ENCODE results near the gene HASPIN. TPM values are rescaled to one million over a fixed set of nuclear protein-coding genes. Genes with fewer than 3 reads are reported as not detected.

Gene HASPIN
- total RNA-seq, 4 donors from 2014 or later: 0.21 TPM; not detected in 3

DNA sequence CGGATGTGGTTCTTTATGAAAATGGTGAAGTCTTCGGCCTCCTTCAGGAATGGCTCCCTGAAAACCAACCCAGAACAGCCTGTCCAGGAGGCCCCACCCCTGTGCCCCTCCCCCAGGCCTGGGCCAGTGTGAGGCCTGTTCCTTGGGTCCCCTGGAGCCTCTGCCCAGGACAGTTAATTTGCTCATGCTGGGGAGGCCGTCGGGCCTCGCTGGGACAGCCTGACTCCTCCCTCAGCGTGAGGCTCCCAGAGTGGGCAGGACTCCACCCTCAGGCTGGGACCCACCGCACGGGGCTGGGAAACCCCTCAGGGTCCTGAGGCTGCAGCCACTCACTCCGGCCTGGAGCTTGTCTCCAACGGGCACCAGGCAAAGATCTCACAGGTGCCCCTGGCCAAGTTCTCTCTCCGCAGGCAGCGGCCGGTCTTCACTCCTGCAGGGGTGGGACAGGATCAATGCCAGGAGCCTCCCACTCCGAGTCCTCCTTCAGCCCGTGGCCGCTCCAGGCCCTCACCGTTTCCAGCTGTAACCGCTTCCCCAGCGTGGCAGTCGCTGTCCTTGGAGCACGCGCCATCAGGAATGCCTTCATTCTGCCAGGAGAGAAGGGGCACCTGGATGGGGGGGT is 33.5 kb upstream of the HASPIN start:
- no peak for DNase-seq (ENCODE audit: low spot score in 2 of 2)
- H3K4me1 ChIP-seq: peaks cover 0 to 16% (median 0%) of the 10 kb centered on the region in 4 donors
- H3K9me3 ChIP-seq: no peaks in the 10 kb centered on the region
- WGBS, 2 donors: 63 to 69% methylated on average over 21 to 22 of the region's 22 CpGs
- no peak overlapping the region for H3K27ac ChIP-seq
- H3K27me3 ChIP-seq: peaks cover 0 to 66% of the 10 kb centered on the region in 2 donors
- TF ChIP-seq, protein P1, sequence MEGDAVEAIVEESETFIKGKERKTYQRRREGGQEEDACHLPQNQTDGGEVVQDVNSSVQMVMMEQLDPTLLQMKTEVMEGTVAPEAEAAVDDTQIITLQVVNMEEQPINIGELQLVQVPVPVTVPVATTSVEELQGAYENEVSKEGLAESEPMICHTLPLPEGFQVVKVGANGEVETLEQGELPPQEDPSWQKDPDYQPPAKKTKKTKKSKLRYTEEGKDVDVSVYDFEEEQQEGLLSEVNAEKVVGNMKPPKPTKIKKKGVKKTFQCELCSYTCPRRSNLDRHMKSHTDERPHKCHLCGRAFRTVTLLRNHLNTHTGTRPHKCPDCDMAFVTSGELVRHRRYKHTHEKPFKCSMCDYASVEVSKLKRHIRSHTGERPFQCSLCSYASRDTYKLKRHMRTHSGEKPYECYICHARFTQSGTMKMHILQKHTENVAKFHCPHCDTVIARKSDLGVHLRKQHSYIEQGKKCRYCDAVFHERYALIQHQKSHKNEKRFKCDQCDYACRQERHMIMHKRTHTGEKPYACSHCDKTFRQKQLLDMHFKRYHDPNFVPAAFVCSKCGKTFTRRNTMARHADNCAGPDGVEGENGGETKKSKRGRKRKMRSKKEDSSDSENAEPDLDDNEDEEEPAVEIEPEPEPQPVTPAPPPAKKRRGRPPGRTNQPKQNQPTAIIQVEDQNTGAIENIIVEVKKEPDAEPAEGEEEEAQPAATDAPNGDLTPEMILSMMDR (IDR thresholded peaks at IDR 0.05): no peak
- TF ChIP-seq EP300 (IDR thresholded peaks at IDR 0.05) (no peak), POLR2A (IDR thresholded peaks at IDR 0.05) (no peak)
- H3K4me3 ChIP-seq: no peak overlapping the region
- no peaks in the 10 kb centered on the region for H3K36me3 ChIP-seq

GRCh38 chr17:3691617-3692067 is 32.1 kb upstream of the HASPIN start:
- peaks cover 0 to 76% of the 10 kb centered on the region in 2 donors for H3K27me3 ChIP-seq
- no peak overlapping the region for H3K27ac ChIP-seq

GRCh38 chr17:3692346-3692745 is 31.4 kb upstream of the HASPIN start:
- 78 to 85% methylated on average over 9 of the region's 9 CpGs for WGBS, 2 donors
- peaks cover 0 to 30% (median 0%) of the 10 kb centered on the region in 4 donors for H3K4me1 ChIP-seq
- peaks cover 0 to 1% (median 0%) of the 10 kb centered on the region in 4 donors for H3K9me3 ChIP-seq
- no peak overlapping the region for H3K4me3 ChIP-seq
- TF ChIP-seq, protein P1 (IDR thresholded peaks at IDR 0.05): no peak
- TF ChIP-seq EP300 (IDR thresholded peaks at IDR 0.05): no peak
- TF ChIP-seq POLR2A (IDR thresholded peaks at IDR 0.05): no peak
- no peak overlapping the region for H3K27ac ChIP-seq
- DNase-seq (ENCODE audit: low spot score in 2 of 2): no peak
- no peaks in the 10 kb centered on the region for H3K36me3 ChIP-seq
- peaks cover 0 to 83% of the 10 kb centered on the region in 2 donors for H3K27me3 ChIP-seq

More at GRCh38 chr17:3691617-3692067, 32.1 kb upstream of the HASPIN start:
- H3K9me3 ChIP-seq: no peaks in the 10 kb centered on the region
- no peak for TF ChIP-seq POLR2A (IDR thresholded peaks at IDR 0.05)
- peaks cover 0 to 28% (median 0%) of the 10 kb centered on the region in 4 donors for H3K4me1 ChIP-seq
- no peaks in the 10 kb centered on the region for H3K36me3 ChIP-seq
- WGBS, 2 donors: 78 to 86% methylated on average over 11 to 16 of the region's 16 CpGs
- DNase-seq (ENCODE audit: low spot score in 2 of 2): no peak
- H3K4me3 ChIP-seq: no peak overlapping the region

GRCh38 chr17:3693141-3693540 is 30.6 kb upstream of the HASPIN start:
- TF ChIP-seq POLR2A (IDR thresholded peaks at IDR 0.05): no peak
- TF ChIP-seq, protein P1 (IDR thresholded peaks at IDR 0.05): no peak
- no peak for TF ChIP-seq EP300 (IDR thresholded peaks at IDR 0.05)
- no peak for DNase-seq (ENCODE audit: low spot score in 2 of 2)
- H3K27me3 ChIP-seq: peaks cover 0 to 85% of the 10 kb centered on the region in 2 donors

GRCh38 chr17:3693829-3694231 is 29.9 kb upstream of the HASPIN start:
- TF ChIP-seq, protein P1 (IDR thresholded peaks at IDR 0.05): no peak
- TF ChIP-seq EP300 (IDR thresholded peaks at IDR 0.05): no peak
- no peak for TF ChIP-seq POLR2A (IDR thresholded peaks at IDR 0.05)
- no peak overlapping the region for H3K4me3 ChIP-seq
- H3K27ac ChIP-seq: no peak overlapping the region
- H3K4me1 ChIP-seq: peaks cover 0 to 24% (median 0%) of the 10 kb centered on the region in 4 donors
- peaks cover 0 to 78% of the 10 kb centered on the region in 2 donors for H3K27me3 ChIP-seq
- H3K9me3 ChIP-seq: peaks cover 0 to 15% (median 0%) of the 10 kb centered on the region in 4 donors
- 75 to 80% methylated on average over 9 of the region's 9 CpGs for whole genome bisulfite sequencing, 2 donors
- H3K36me3 ChIP-seq: no peaks in the 10 kb centered on the region
- DNase-seq (ENCODE audit: low spot score in 2 of 2): no peak

More at GRCh38 chr17:3693141-3693540, 30.6 kb upstream of the HASPIN start:
- Histone ChIP-seq H3K4me3 (no peak overlapping the region), H3K9me3 (peaks cover 0 to 9% (median 0%) of the 10 kb centered on the region in 4 donors), H3K27ac (no peak overlapping the region), H3K4me1 (peaks cover 0 to 26% (median 0%) of the 10 kb centered on the region in 4 donors), H3K36me3 (no peaks in the 10 kb centered on the region)
- 71% methylated on average over 4 of the region's 4 CpGs for WGBS, 2 donors
